GM12872 (cell line): ENCODE data around the gene SCAMP4.

ENCODE experiments used
- CTCF ChIP-seq: IDR thresholded peaks from 3 replicates; pipeline ENCODE4 v1.5.1; 2011; ENCODE audit warnings: low read depth, mild to moderate bottlenecking, low read length, moderate library complexity; ENCODE audit not compliant: insufficient read depth

SCAMP4 gene

GRCh38 chr19:1952635-1953034 lies 47.4 kb downstream of the SCAMP4 start:
- no peak for TF ChIP-seq CTCF

GRCh38 chr19:1953037-1953436 lies 47.8 kb downstream of the SCAMP4 start:
- no peak for TF ChIP-seq CTCF

GRCh38 chr19:1953441-1954094 lies 48.4 kb downstream of the SCAMP4 start:
- no peak for TF ChIP-seq CTCF

- no peak for TF ChIP-seq CTCF
Observed at GRCh38 chr19:1954532-1954933, 49.3 kb downstream of the SCAMP4 start.

- no peak for TF ChIP-seq CTCF
Observed at GRCh38 chr19:1955171-1956121, 50.2 kb downstream of the SCAMP4 start.

GRCh38 chr19:1956122-1956494 lies 50.9 kb downstream of the SCAMP4 start:
- no peak for TF ChIP-seq CTCF

- no peak for TF ChIP-seq CTCF
Observed at GRCh38 chr19:1956868-1957492, 51.8 kb downstream of the SCAMP4 start.
